ENCODE data around the gene HNRNPC.
"Not testable (repeated sequence)": the region's sequence is repeated elsewhere in the genome, so short reads cannot be mapped to it uniquely, and the experiment has no call there.

HNRNPC gene

GRCh38 chr14:21213652-21214051, 55.6 kb downstream of the HNRNPC start:
- DNase-seq (ENCODE audit: low read depth in 1 of 2, low spot score in 1 of 2): no peak

- not testable (repeated sequence) for DNase-seq (ENCODE audit: low read depth in 1 of 2, low spot score in 1 of 2)
Measured at GRCh38 chr14:21212824-21213223, 56.4 kb downstream of the HNRNPC start.

- no peak for DNase-seq (ENCODE audit: low read depth in 1 of 2, low spot score in 1 of 2)
Measured at GRCh38 chr14:21211509-21211908, 57.7 kb downstream of the HNRNPC start.

GRCh38 chr14:21210023-21210422, 59.2 kb downstream of the HNRNPC start:
- DNase-seq (ENCODE audit: low read depth in 1 of 2, low spot score in 1 of 2): no peak

- DNase-seq (ENCODE audit: low read depth in 1 of 2, low spot score in 1 of 2): no peak
Measured at GRCh38 chr14:21209185-21209584, 60.1 kb downstream of the HNRNPC start.

GRCh38 chr14:21208554-21208953, 60.7 kb downstream of the HNRNPC start:
- no peak for DNase-seq (ENCODE audit: low read depth in 1 of 2, low spot score in 1 of 2)

GRCh38 chr14:21206753-21207684, 62.2 kb downstream of the HNRNPC start:
- no peak for DNase-seq (ENCODE audit: low read depth in 1 of 2, low spot score in 1 of 2)

GRCh38 chr14:21205678-21206581, 63.3 kb downstream of the HNRNPC start:
- no peak for DNase-seq (ENCODE audit: low read depth in 1 of 2, low spot score in 1 of 2)

GRCh38 chr14:21205026-21205677, 64.1 kb downstream of the HNRNPC start:
- DNase-seq (ENCODE audit: low read depth in 1 of 2, low spot score in 1 of 2): no peak

GRCh38 chr14:21204167-21205025, 64.8 kb downstream of the HNRNPC start:
- DNase-seq (ENCODE audit: low read depth in 1 of 2, low spot score in 1 of 2): no peak

GRCh38 chr14:21203470-21204166, 65.6 kb downstream of the HNRNPC start:
- DNase-seq (ENCODE audit: low read depth in 1 of 2, low spot score in 1 of 2): no peak

GRCh38 chr14:21202463-21203358, 66.5 kb downstream of the HNRNPC start:
- no peak for DNase-seq (ENCODE audit: low read depth in 1 of 2, low spot score in 1 of 2)

- DNase-seq (ENCODE audit: low read depth in 1 of 2, low spot score in 1 of 2): no peak
Measured at GRCh38 chr14:21201732-21202462, 67.3 kb downstream of the HNRNPC start.

- no peak for DNase-seq (ENCODE audit: low read depth in 1 of 2, low spot score in 1 of 2)
Measured at GRCh38 chr14:21200752-21201461, 68.3 kb downstream of the HNRNPC start.

- DNase-seq (ENCODE audit: low read depth in 1 of 2, low spot score in 1 of 2): no peak
Measured at GRCh38 chr14:21199611-21200560, 69.4 kb downstream of the HNRNPC start.

All from stimulated activated CD4-positive, alpha-beta T cell treated with anti-CD3 and anti-CD28 coated beads, Interleukin-15, amount 100 ng/mL, for 1 hour (primary cell).